IMR-90 (cell line): ENCODE results near the gene OR1D5.

Experiments
- FOS ChIP-seq: fragments of 150-350 bp; IDR thresholded peaks from 2 replicates; pipeline ENCODE4 v1.6.1; 2016; ENCODE audit warnings: low read depth, low read length
- POLR2A ChIP-seq: IDR thresholded peaks from 2 replicates; pipeline ENCODE4 v1.6.1; 2012; ENCODE audit warnings: mild to moderate bottlenecking, low read depth, low read length
- TF ChIP-seq, protein P1 (sequence below): conservative IDR thresholded peaks from 2 replicates; pipeline ENCODE4 v1.5.1; 2012; ENCODE audit warnings: mild to moderate bottlenecking, low read depth, low read length, improper control_type of control experiment

GRCh38 chr17:3019761-3020160 is 43.6 kb downstream of the OR1D5 start:
- TF ChIP-seq, protein P1, sequence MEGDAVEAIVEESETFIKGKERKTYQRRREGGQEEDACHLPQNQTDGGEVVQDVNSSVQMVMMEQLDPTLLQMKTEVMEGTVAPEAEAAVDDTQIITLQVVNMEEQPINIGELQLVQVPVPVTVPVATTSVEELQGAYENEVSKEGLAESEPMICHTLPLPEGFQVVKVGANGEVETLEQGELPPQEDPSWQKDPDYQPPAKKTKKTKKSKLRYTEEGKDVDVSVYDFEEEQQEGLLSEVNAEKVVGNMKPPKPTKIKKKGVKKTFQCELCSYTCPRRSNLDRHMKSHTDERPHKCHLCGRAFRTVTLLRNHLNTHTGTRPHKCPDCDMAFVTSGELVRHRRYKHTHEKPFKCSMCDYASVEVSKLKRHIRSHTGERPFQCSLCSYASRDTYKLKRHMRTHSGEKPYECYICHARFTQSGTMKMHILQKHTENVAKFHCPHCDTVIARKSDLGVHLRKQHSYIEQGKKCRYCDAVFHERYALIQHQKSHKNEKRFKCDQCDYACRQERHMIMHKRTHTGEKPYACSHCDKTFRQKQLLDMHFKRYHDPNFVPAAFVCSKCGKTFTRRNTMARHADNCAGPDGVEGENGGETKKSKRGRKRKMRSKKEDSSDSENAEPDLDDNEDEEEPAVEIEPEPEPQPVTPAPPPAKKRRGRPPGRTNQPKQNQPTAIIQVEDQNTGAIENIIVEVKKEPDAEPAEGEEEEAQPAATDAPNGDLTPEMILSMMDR: no peak
- TF ChIP-seq FOS (no peak), POLR2A (no peak)
